WTC11 (cell line): ENCODE data around the gene MT2A. TPM values are rescaled to one million over a fixed set of nuclear protein-coding genes. Genes with fewer than 3 reads are reported as not detected.

ENCODE experiments used
- ATAC-seq: fragments of 200-7000 bp; cut with Tn5 transposase; 2 replicates; pipeline ENCODE4 v1.10.0; 2021; ENCODE audit warnings: mild to moderate bottlenecking, moderate library complexity
- CTCF ChIA-PET: fragments of 300-600 bp; sonication (Branson Sonifier 250); formaldehyde crosslinking; loops from one replicate; lab custom pipeline; 2021; ENCODE audit warnings: antibody characterized with exemption; lab: Charles Lee
- POLR2A ChIA-PET: fragments of 350-600 bp; sonication (Branson Sonifier 250); formaldehyde crosslinking; loops from one replicate; lab custom pipeline; 2021; ENCODE audit warnings: antibody characterized with exemption; lab: Charles Lee
- DNase-seq: peaks from one replicate; pipeline ENCODE4 v3.0.0; 2021; ENCODE audit warnings: low spot score
- H3K27ac Mint-ChIP-seq: 2 replicates; pipeline ENCODE4 v1.8.0; 2021; ENCODE audit warnings: mixed read lengths
- H3K27me3 Mint-ChIP-seq: 2 replicates; pipeline ENCODE4 v1.8.0; 2021; ENCODE audit warnings: low read depth, mild to moderate bottlenecking, moderate library complexity, mixed read lengths
- H3K36me3 Mint-ChIP-seq: 2 replicates; pipeline ENCODE4 v1.8.0; 2021; ENCODE audit warnings: mixed read lengths
- H3K4me1 Mint-ChIP-seq: 2 replicates; pipeline ENCODE4 v1.8.0; 2022; ENCODE audit warnings: mixed read lengths
- H3K4me3 Mint-ChIP-seq: 2 replicates; pipeline ENCODE4 v1.8.0; 2021; ENCODE audit warnings: mild to moderate bottlenecking, moderate library complexity, mixed read lengths
- H3K9me3 Mint-ChIP-seq: 2 replicates; pipeline ENCODE4 v1.8.0; 2021; ENCODE audit warnings: mixed read lengths
- FOXP1 ChIP-seq: sonication (generic); formaldehyde crosslinking; IDR thresholded peaks from 2 replicates; pipeline ENCODE4 v1.8.0; 2022; ENCODE audit warnings: missing genetic modification reagents, mild to moderate bottlenecking, moderate library complexity, borderline replicate concordance
- GTF2I ChIP-seq: fragments of 250-450 bp; sonication (Bioruptor Pico); conservative IDR thresholded peaks from 2 replicates; pipeline ENCODE4 v1.4.0; 2021; ENCODE audit warnings: mild to moderate bottlenecking
- SMAD3 ChIP-seq: sonication (generic); formaldehyde crosslinking; IDR thresholded peaks from 2 replicates; pipeline ENCODE4 v1.8.0; 2022; ENCODE audit warnings: missing genetic modification reagents, mild to moderate bottlenecking, borderline replicate concordance
- SP1 ChIP-seq: sonication (generic); formaldehyde crosslinking; conservative IDR thresholded peaks from 2 replicates; pipeline ENCODE4 v1.8.1; 2022; ENCODE audit warnings: missing genetic modification reagents
- ZBTB21 ChIP-seq: sonication (generic); formaldehyde crosslinking; IDR thresholded peaks from 2 replicates; pipeline ENCODE4 v1.8.1; 2023; ENCODE audit warnings: mild to moderate bottlenecking, missing genetic modification reagents, borderline replicate concordance
- ZNF219 ChIP-seq: sonication (generic); formaldehyde crosslinking; IDR thresholded peaks from 2 replicates; pipeline ENCODE4 v1.8.0; 2023; ENCODE audit warnings: missing genetic modification reagents, mild to moderate bottlenecking, borderline replicate concordance
- ZNF317 ChIP-seq: sonication (generic); formaldehyde crosslinking; IDR thresholded peaks from 2 replicates; pipeline ENCODE4 v1.8.1; 2023; ENCODE audit warnings: low read depth, mild to moderate bottlenecking, moderate library complexity, missing genetic modification reagents, borderline replicate concordance
- ZNF423 ChIP-seq: fragments of 250-450 bp; sonication (Bioruptor Pico); IDR thresholded peaks from 2 replicates; pipeline ENCODE4 v2.1.2; 2022; ENCODE audit warnings: mild to moderate bottlenecking, moderate library complexity
- ZNF671 ChIP-seq: fragments of 250-450 bp; sonication (Bioruptor Pico); IDR thresholded peaks from 2 replicates; pipeline ENCODE4 v1.8.0; 2021; ENCODE audit warnings: mild to moderate bottlenecking
- total RNA-seq: library from RNA; stranded (reverse); gene quantifications from 3 replicates; pipeline ENCODE4 v1.2.3, GENCODE V29; 2021
- TF ChIP-seq, protein P1 (sequence below): sonication (generic); formaldehyde crosslinking; IDR thresholded peaks from 2 replicates; pipeline ENCODE4 v1.8.0; 2022; ENCODE audit warnings: mild to moderate bottlenecking, missing genetic modification reagents
- TF ChIP-seq, protein P2 (sequence below): sonication (generic); formaldehyde crosslinking; IDR thresholded peaks from 2 replicates; pipeline ENCODE4 v1.8.0; 2022; ENCODE audit warnings: mild to moderate bottlenecking, missing genetic modification reagents
- TF ChIP-seq, protein P3 (sequence below): sonication (generic); formaldehyde crosslinking; IDR thresholded peaks from 2 replicates; pipeline ENCODE4 v1.8.0; 2022; ENCODE audit warnings: mild to moderate bottlenecking, missing genetic modification reagents
- TF ChIP-seq, protein P4 (sequence below): fragments of 250-450 bp; sonication (Bioruptor Pico); IDR thresholded peaks from 2 replicates; pipeline ENCODE4 v1.9.0; 2021; ENCODE audit warnings: mild to moderate bottlenecking, borderline replicate concordance
- TF ChIP-seq, protein P5 (sequence below): sonication (generic); formaldehyde crosslinking; IDR thresholded peaks from 2 replicates; pipeline ENCODE4 v1.8.1; 2022; ENCODE audit warnings: mild to moderate bottlenecking, moderate library complexity, missing genetic modification reagents
- TF ChIP-seq, protein P6 (sequence below): sonication (generic); formaldehyde crosslinking; IDR thresholded peaks from 2 replicates; pipeline ENCODE4 v1.8.1; 2023; ENCODE audit warnings: mild to moderate bottlenecking, missing genetic modification reagents
- TF ChIP-seq, protein P7 (sequence below): sonication (generic); formaldehyde crosslinking; IDR thresholded peaks from 2 replicates; pipeline ENCODE4 v1.8.0; 2023; ENCODE audit warnings: missing genetic modification reagents

The MT2A gene
- total RNA-seq, 1 experiment from 2014 or later: 139 TPM

DNA sequence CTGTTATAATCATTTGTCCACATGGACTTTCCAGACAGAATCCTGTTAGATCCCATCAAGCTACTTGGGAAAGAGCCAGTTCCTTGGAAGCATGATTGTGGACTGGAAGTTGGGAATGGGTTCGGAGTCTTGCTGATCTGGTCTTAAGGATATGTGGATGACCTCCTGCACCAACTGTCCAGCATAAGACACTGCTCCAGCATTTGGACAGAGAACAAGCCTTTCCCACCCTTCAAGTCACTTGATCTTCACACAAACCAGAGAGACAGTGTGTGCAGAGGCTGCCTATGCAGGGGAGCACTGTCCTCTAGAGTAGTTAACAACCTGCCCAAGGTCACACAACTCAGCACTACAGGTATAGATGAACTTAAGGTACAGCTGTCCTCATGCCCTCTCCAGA is 37.5 kb downstream of the MT2A start:
- ATAC-seq: no peak
- H3K27ac Mint-ChIP-seq: no peak overlapping the region
- POLR2A ChIA-PET: interaction anchor here (0.6 to 1.4 kb wide), 2 partner anchors 22 to 54 kb away, joined by 4 to 8 read pairs; partner anchors contain the start of gene MT1G
- 0 out of 2 replicates have a peak, but pooled peaks have one; percentile 33 for TF ChIP-seq ZNF219 (CRISPR knock-in tag)
- no peak for TF ChIP-seq SP1 (CRISPR knock-in tag)
- TF ChIP-seq, all 79 proteins: peak for 1
- H3K4me3 Mint-ChIP-seq: no peak overlapping the region
- DNase-seq: no peak
- H3K36me3 Mint-ChIP-seq: no peaks in the 10 kb centered on the region
- H3K4me1 Mint-ChIP-seq: peaks cover 18% of the 10 kb centered on the region
- peaks cover 100% of the 10 kb centered on the region for H3K27me3 Mint-ChIP-seq
- no peaks in the 10 kb centered on the region for H3K9me3 Mint-ChIP-seq
- CTCF ChIA-PET: no interaction called here

DNA sequence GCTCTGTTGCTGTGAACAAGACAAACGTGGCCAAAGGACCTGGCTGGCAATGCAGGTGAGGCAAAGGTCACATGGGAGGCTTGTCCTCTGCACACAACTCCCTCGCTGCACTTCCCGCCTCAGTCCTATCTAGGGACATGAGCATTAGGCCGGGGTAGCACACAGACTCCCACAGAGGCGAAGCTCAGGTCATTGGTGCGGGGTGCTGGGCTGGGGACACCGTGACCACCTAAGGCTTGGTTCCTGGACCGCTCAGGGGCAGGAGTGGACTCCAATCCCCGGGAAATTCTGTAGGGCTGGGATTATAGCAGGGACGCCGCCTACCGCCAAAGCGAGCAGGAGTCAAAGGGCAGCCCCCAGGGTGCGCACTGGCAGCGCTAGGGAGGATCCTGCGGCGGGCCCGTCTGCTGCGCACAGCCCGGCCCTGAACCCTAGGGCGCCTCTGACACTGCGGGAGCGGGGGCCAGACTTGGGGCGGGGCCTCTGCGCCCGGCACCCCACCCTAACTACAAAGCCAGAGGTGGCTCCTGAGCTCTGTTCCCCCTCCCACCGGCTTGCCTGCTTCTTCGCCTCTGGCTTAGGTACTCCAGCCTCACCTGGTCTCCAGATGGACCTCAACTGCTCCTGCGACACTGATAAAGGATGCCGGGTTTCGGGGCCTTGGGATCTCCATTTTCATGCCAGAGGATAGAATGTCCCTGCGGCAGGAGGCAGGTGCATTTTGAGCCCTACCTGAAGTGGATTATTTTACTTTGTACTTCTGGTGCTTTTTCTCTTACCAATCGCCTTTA is 39.5 kb downstream of the MT2A start:
- Mint-ChIP-seq H3K36me3 (no peaks in the 10 kb centered on the region), H3K27ac (no peak overlapping the region), H3K9me3 (no peaks in the 10 kb centered on the region), H3K27me3 (peaks cover 100% of the 10 kb centered on the region)
- DNase-seq: peak; percentile 58
- ChIA-PET CTCF (interaction anchor here (0.9 to 2.0 kb wide), 5 partner anchors 28 to 283 kb away, joined by 3 to 6 read pairs (median 4); no protein-coding TSS in a partner anchor), POLR2A (no interaction called here)
- peak; percentile 67 for ATAC-seq
- TF ChIP-seq GTF2I (CRISPR knock-in tag) (no peak), FOXP1 (CRISPR knock-in tag) (peak; percentile 53; the same call in 1 of the 2 replicates), ZBTB21 (CRISPR knock-in tag) (no peak), ZNF423 (CRISPR knock-in tag) (peak; percentile 69), ZNF317 (CRISPR knock-in tag) (no peak), SMAD3 (no peak), ZNF671 (no peak)
- TF ChIP-seq, protein P1, sequence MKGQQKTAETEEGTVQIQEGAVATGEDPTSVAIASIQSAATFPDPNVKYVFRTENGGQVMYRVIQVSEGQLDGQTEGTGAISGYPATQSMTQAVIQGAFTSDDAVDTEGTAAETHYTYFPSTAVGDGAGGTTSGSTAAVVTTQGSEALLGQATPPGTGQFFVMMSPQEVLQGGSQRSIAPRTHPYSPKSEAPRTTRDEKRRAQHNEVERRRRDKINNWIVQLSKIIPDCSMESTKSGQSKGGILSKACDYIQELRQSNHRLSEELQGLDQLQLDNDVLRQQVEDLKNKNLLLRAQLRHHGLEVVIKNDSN (CRISPR knock-in tag): peak; percentile 56; the same call in 1 of the 2 replicates
- TF ChIP-seq, protein P2, sequence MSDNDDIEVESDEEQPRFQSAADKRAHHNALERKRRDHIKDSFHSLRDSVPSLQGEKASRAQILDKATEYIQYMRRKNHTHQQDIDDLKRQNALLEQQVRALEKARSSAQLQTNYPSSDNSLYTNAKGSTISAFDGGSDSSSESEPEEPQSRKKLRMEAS (CRISPR knock-in tag): peak; percentile 68; the same call in 1 of the 2 replicates
- TF ChIP-seq, protein P3, sequence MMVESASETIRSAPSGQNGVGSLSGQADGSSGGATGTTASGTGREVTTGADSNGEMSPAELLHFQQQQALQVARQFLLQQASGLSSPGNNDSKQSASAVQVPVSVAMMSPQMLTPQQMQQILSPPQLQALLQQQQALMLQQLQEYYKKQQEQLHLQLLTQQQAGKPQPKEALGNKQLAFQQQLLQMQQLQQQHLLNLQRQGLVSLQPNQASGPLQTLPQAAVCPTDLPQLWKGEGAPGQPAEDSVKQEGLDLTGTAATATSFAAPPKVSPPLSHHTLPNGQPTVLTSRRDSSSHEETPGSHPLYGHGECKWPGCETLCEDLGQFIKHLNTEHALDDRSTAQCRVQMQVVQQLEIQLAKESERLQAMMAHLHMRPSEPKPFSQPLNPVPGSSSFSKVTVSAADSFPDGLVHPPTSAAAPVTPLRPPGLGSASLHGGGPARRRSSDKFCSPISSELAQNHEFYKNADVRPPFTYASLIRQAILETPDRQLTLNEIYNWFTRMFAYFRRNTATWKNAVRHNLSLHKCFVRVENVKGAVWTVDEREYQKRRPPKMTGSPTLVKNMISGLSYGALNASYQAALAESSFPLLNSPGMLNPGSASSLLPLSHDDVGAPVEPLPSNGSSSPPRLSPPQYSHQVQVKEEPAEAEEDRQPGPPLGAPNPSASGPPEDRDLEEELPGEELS (CRISPR knock-in tag): peak; percentile 53; the same call in 1 of the 2 replicates
- TF ChIP-seq, protein P4, sequence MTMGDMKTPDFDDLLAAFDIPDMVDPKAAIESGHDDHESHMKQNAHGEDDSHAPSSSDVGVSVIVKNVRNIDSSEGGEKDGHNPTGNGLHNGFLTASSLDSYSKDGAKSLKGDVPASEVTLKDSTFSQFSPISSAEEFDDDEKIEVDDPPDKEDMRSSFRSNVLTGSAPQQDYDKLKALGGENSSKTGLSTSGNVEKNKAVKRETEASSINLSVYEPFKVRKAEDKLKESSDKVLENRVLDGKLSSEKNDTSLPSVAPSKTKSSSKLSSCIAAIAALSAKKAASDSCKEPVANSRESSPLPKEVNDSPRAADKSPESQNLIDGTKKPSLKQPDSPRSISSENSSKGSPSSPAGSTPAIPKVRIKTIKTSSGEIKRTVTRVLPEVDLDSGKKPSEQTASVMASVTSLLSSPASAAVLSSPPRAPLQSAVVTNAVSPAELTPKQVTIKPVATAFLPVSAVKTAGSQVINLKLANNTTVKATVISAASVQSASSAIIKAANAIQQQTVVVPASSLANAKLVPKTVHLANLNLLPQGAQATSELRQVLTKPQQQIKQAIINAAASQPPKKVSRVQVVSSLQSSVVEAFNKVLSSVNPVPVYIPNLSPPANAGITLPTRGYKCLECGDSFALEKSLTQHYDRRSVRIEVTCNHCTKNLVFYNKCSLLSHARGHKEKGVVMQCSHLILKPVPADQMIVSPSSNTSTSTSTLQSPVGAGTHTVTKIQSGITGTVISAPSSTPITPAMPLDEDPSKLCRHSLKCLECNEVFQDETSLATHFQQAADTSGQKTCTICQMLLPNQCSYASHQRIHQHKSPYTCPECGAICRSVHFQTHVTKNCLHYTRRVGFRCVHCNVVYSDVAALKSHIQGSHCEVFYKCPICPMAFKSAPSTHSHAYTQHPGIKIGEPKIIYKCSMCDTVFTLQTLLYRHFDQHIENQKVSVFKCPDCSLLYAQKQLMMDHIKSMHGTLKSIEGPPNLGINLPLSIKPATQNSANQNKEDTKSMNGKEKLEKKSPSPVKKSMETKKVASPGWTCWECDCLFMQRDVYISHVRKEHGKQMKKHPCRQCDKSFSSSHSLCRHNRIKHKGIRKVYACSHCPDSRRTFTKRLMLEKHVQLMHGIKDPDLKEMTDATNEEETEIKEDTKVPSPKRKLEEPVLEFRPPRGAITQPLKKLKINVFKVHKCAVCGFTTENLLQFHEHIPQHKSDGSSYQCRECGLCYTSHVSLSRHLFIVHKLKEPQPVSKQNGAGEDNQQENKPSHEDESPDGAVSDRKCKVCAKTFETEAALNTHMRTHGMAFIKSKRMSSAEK: no peak
- TF ChIP-seq, protein P5, sequence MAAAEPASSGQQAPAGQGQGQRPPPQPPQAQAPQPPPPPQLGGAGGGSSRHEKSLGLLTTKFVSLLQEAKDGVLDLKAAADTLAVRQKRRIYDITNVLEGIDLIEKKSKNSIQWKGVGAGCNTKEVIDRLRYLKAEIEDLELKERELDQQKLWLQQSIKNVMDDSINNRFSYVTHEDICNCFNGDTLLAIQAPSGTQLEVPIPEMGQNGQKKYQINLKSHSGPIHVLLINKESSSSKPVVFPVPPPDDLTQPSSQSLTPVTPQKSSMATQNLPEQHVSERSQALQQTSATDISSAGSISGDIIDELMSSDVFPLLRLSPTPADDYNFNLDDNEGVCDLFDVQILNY (CRISPR knock-in tag): 0 out of 2 replicates have a peak, but pooled peaks have one; percentile 47
- TF ChIP-seq, protein P6, sequence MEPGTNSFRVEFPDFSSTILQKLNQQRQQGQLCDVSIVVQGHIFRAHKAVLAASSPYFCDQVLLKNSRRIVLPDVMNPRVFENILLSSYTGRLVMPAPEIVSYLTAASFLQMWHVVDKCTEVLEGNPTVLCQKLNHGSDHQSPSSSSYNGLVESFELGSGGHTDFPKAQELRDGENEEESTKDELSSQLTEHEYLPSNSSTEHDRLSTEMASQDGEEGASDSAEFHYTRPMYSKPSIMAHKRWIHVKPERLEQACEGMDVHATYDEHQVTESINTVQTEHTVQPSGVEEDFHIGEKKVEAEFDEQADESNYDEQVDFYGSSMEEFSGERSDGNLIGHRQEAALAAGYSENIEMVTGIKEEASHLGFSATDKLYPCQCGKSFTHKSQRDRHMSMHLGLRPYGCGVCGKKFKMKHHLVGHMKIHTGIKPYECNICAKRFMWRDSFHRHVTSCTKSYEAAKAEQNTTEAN (CRISPR knock-in tag): no peak
- TF ChIP-seq, protein P7, sequence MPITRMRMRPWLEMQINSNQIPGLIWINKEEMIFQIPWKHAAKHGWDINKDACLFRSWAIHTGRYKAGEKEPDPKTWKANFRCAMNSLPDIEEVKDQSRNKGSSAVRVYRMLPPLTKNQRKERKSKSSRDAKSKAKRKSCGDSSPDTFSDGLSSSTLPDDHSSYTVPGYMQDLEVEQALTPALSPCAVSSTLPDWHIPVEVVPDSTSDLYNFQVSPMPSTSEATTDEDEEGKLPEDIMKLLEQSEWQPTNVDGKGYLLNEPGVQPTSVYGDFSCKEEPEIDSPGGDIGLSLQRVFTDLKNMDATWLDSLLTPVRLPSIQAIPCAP: no peak
- TF ChIP-seq, all 79 proteins: peak for 6
- Mint-ChIP-seq H3K4me1 (peaks cover 16% of the 10 kb centered on the region), H3K4me3 (peak overlapping the region; percentile 33)
